C4-2B (cell line): ENCODE data around the gene CLDN6.

ENCODE experiments used
- H3K27ac ChIP-seq: fragments of 450-650 bp; 2 replicates; pipeline ENCODE4 v1.5.1; 2017
- CTCF ChIP-seq: fragments of 450-650 bp; conservative IDR thresholded peaks from 2 replicates; pipeline ENCODE4 v1.5.1; 2017; ENCODE audit warnings: mild to moderate bottlenecking
- ZFX ChIP-seq: fragments of 450-650 bp; IDR thresholded peaks from 2 replicates; pipeline ENCODE4 v1.6.1; 2017

Gene CLDN6

DNA sequence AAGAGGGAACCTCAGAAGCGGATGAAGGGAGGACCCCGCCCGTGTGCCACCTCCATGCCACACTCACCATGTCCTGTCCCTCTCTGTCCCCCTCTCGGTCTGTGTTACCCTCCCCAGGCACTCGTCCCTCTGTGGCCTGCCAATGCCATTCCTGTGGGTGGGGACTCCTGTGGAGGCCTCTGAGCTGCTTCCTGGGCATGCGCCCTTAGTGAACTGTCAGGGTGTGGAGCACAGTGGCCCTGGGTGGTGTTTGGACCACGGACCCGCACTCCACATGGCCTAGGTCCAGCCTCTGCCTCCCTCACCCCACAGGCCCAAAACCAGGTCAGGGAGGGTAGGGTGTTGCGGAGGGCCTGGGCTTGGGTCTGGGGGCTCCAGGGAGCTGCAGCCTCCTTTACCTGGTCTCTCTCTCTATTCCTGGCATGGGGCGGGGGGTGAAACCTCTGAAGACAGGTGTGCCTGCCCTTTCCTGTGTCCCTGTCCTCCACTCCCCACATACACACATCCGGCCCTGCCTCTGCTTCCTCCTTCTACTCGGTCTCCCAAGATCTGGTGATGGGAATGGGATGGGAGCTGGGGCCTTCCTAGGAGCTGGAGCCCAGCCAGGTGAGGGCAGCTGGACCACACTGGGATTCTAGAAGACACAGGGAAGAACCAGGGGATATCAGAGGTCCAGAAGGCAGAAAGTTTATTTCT, 26.3 kb downstream of the CLDN6 start:
- TF ChIP-seq CTCF (no peak), ZFX (no peak)
- peak overlapping the region; percentile 35; the same call in 1 of the 2 replicates for H3K27ac ChIP-seq

- peak overlapping the region; percentile 35 for H3K27ac ChIP-seq
- no peak for TF ChIP-seq ZFX
- no peak for TF ChIP-seq CTCF
Observed at GRCh38 chr16:2990891-2991290, 27.1 kb downstream of the CLDN6 start.

GRCh38 chr16:2988590-2989099, 29.3 kb downstream of the CLDN6 start:
- no peak for TF ChIP-seq CTCF
- TF ChIP-seq ZFX: no peak
- H3K27ac ChIP-seq: no peak overlapping the region

DNA sequence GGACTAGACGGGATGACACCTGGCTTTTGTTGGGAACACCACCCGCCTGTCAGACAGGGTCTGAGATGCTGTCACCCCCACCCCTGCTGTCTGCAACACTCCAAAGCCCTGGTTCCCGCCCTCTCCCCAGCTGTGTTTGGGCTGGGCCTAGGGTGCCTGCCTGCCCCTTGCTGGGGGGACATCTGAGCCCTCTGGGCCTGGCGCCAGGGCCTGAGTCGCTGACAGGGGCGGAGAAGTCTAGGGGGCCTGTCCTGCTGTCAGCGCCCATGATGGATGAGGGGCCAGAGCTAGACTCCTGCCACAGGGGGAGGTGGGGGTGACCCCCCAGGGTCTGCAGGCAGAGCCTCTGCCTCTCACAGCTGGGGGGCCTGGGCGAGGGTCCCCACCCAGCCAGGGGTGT, 30.1 kb downstream of the CLDN6 start:
- no peak overlapping the region for H3K27ac ChIP-seq
- TF ChIP-seq CTCF (no peak), ZFX (no peak)

- no peak for TF ChIP-seq CTCF
- no peak for TF ChIP-seq ZFX
- H3K27ac ChIP-seq: no peak overlapping the region
Observed at GRCh38 chr16:2987286-2987685, 30.7 kb downstream of the CLDN6 start.

DNA sequence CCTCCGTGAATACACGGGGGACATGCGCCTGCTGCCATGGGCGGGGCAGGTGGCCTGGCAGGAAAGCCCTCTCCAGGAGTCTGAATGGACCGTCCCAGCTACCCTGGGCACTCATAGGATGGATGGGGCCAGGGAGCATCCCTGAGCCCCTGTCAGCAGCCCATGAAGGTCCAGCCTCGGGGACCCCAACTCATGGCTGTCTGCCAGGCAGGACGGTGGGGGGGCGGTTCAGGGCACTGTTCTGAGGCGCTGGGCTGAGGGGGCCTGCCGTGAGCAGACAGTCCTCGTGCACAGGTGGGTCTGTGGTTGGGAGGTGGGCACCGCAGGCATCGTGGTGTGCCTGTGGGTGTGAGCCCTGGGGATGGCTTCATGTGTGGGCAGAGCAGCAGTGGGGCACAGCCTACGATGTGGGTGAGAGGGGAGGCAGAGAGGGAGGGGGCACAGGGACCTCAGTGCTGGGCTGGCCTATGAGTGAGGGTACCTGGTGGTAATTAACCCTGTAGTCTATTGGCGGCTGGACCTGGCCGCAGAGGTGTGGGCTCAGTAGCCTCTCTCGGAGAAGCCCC, 31.3 kb downstream of the CLDN6 start:
- TF ChIP-seq ZFX (no peak), CTCF (no peak)
- H3K27ac ChIP-seq: 0 out of 2 replicates have a peak overlapping the region, but pooled peaks have one; percentile 7

DNA sequence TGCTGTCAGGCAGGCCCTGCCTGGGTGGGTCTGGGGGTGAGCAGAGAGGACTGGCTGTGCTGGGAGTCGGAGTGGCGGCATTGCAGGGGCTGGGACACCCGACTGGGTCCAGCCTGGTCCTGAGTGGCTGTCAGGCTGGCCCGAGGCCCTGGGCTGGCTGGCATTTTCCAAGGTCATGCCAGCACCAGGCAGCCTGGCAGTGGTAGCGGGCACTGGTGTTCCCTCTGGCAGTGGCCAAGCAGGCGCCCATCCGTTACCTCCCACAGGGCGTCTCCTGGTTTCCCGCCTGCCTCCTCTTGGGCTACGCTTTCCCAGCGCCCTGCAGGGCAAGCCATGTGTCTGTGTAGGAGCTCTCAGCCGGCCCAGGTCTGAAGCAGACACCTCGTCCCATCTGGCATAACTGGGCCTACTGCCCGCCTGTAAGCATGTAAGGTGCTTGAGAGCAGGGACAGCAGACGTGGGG, 32.1 kb downstream of the CLDN6 start:
- TF ChIP-seq CTCF: no peak
- no peak for TF ChIP-seq ZFX
- H3K27ac ChIP-seq: peak overlapping the region; percentile 7; the same call in 1 of the 2 replicates
